NCI-H2171 treated with DMSO at 0.1 percent for 48 hours (cell line): Measurements from ENCODE around the gene FCRL1.

Experiments
- DNase-seq: peaks from one replicate; lab custom pipeline; 2025; lab: John Stamatoyannopoulos, UW

The FCRL1 gene

DNA sequence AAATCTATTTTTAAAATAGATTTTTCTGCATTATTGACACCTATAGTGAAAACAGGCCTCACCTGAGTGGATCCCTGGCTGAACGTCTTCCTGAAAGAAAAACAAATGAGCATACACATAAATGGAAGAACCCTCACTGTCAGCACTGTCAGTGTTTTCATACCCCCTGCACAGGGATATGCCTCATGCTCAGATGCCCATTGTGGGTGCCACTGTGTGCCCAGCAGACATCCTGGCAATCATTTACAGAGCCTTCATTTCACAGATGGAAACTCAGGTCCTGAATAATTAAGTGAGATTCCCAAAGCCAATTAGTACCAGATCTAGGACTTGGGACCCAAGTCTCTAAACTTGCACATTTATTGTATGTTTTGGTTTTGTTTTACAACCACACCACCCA is 19.9 kb downstream of the FCRL1 start:
- DNase-seq: no peak

DNA sequence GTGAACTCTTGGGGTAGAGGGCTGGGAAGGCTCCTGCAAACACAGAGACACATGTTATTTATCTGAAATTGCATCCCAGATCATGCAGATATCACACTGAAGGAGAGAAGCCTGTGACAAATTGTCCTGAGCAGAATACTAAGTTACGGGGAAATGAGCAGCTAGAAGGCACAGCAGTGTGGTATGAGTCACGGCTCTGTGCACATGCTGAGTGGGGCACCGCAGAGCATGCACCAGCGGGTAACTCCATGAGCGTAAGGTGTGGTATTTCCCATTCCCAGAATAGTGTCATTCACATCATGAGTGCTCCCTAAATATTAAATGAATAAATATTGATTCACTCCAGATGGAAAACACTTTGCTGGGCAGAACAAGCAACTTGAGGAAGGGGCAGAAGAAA is 21.7 kb downstream of the FCRL1 start:
- DNase-seq: no peak

DNA sequence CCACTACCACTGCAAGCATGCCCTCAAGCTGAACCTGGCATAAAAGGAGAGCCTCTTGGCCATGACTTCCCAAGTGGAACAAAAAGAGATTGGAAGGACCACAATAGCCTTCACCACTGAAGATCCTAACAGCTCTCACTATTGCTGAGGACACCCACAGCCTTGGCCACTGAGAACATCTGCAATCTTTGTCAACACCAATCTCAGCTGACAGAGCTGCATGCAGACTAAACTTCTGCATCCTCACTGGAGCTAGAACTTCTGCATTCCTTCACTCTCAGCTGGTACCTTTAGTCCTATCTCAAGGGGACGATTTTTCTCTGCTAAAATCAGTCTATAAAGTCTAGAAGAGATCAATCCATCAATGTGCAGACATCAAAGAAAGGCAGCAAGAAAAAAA is 34.7 kb downstream of the FCRL1 start:
- no peak for DNase-seq

DNA sequence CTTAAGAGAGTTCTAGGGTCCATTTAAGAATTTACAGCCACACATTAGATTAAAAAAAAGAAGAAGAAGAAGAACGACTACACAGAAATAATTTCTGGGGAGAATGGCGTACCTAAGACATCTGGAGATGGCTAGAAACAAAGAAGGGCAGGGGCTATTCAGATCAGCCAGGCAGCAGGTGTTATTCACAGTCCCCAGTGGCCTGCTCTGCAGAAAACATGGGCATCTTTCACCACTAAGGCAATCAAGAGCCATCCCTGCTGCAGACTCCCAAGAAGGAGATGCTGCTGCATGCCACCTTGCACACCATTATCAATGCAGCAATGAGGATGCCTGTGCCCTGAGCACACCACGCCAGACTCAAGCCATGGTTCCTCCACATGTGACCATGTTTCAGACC is 35.1 kb downstream of the FCRL1 start:
- no peak for DNase-seq

DNA sequence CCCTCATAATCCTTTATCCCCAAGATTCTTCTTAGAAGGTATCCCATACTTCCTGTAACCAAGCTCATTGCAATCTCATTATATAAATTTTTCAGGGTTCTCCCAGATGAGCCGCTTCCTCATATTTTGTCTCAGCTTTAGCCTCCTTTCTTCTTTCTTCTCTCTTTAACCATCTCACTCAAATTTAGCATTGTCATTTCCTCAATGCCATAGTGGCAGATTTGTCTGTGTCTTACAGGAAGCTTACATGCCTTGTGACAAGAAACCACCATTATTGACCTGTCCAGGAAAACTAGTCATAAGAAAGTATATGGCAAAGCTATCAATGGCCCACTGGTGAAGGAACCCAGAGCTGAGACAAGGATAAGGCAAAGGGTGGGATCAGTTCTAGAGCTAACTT is 37.0 kb downstream of the FCRL1 start:
- no peak for DNase-seq

DNA sequence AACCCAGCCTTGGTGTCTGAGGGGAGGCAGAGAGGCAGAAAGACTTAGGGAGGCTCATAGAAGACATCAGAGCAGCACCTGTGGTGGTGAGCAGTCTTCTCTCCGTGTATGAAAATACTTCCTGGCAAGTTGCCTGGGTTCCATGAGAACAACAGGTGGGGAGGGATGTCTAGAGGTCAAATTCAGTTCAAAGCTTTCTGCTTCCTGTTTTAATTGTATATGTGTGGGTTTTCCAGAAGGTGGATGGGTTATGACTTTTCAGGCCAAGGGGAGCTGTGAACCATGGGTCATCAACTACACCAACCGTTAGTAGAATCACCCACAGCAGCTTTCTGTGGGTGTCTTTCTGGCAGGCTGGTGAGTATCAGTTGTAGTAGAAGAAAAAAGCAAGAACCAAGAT is 38.9 kb downstream of the FCRL1 start:
- DNase-seq: no peak

DNA sequence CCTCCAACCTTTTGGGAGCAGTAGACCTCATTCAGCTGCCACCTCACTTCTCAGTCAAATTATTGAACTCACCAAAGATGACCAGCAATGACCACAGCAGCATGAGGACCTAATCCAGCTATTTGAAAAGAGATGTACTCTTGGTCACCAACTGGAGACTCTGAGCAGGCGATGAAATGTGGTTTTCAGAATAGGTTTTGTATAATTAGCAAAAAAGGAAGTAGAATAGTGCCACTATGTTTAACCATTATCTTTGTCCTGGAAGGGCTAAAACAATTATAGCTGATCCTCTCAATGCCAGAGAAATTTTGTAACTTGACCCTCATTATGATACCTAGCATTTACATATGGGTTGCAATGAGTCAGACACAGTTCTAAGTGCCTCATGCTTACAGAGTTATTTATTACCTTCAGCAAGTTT is 42.9 kb downstream of the FCRL1 start, which contains the start of gene FCRL2:
Gene FCRL2 (minus strand): TSS at position 162 of the 421 bp plus-strand sequence. CDS start 59 bp downstream, at position 103.
- DNase-seq: no peak

DNA sequence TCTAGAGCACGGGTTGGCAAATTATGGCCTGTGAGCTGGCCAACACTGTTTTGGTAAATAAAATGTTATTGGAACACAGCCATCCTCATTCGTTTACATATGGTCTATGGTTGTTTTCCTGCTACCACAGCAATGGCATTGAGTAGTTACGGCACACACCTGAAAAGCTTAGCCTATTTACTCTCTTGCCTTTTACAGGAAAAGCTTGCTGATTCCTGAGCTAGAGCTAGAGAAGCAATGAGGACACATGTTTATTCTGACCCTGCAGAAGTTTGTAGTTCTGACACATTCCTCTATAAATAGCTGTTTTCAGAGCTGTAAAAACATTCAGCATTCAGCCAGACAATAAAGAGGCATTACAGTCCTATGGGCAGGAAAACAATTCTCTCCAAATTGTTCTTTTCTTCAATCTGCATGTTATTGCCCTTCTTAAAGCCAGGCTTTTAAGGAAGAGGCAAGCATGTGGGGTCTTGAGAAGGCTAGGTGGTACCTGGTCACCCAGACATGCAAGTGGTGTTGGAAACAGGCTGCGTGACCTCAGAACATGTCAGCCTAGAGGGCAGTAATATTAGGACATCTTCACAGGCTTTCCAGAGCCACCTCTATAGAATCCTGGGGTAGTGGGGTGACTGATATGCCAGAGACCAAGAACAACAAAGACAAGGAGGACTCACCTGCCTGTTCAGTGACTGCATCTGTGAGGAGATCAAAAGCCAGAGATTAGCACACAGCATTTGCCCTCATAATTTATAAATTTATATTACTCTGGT is 44.6 kb downstream of the FCRL1 start:
- DNase-seq: no peak

DNA sequence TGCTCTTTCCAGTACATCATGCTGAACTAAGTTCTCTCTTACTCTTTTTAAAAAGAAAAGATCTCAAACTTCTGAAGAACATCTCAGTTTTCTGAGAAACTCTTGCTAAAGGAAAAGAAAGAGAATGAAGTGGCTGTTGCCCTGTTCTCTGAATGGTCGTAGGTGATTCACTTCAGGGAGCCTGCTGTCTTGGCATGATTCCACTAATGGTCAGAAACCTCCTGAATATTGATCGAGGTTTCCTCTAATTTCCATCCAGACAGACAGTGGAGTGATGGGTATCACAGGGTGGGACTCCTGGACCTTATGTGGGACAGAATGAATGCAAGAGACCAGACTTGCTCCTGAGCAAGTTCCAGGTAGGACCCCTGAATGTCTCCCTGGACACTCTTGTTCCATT is 45.5 kb downstream of the FCRL1 start:
- no peak for DNase-seq

DNA sequence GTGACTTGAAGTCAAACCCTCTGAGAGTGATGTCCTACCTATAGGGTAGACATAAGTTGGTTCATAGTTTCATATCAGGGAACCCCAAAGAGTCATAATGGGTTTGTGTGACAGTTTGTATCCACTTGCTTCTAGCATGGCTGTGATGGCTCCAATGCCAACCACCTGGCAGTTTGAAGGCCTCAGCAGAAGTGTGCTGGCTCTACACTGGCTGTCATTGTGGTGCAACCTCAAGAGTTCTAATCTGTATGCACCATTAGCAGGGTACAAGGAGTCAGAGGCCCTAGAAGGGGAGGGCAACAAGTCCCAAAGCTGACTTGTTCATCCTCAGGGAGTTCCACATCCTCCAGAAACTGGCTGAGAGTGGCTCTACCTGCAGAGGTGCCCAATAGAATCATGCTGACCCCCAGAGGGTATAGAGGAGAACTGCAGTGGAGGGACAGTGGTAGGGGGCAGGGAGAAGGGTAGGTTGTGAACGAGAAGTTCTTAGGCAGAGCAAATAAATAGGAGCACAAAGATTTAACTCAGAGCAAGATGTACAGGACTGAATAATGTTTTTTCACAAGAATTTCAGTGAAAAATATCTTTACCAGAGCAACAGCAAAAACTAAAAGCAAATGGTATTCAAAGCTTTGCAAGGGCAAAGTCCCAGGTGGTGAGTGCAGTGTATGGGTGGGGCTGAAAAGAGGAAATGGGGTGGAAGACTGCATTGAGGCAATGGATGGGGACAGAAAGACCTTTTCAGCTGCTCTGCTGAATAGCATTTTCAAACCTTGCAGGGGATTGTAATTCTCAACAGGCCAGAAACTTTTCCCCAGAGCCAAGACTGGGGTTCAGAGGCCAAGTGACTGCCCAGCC is 46.2 kb downstream of the FCRL1 start:
- no peak for DNase-seq

DNA sequence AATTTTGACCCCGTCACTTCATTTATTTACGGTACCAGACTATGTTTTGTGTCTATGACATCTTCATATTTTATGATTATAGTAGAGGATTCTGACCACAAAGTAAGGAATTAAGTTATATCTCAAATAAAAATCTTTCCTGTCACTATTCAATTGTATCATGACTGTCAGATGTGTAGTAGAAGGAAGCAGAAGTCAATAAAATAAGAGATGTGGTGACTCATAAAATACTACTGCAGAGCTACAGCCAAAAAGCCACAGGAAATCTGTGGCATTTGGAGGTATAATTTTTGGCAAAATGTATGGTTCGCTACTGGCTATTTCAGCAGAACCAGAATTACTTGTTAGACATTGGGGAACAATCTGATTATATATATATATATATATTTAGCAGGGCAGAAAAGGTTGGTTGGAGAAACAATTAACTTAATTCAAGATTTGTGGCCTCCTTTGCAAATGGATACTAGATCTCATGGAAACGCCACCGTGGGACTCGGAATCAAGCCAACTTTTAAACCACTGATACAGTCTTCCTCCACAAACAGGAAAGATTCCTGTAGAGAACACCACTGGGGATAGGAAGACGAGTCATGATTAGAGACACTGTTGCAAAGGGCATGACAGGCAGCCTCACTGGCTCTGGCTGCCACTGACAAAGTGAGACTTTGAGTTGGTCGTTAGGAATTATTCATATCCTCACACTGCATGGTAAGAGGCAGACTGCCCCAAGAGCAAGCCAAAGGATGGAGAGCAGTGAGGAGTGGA is 48.1 kb downstream of the FCRL1 start:
- no peak for DNase-seq

DNA sequence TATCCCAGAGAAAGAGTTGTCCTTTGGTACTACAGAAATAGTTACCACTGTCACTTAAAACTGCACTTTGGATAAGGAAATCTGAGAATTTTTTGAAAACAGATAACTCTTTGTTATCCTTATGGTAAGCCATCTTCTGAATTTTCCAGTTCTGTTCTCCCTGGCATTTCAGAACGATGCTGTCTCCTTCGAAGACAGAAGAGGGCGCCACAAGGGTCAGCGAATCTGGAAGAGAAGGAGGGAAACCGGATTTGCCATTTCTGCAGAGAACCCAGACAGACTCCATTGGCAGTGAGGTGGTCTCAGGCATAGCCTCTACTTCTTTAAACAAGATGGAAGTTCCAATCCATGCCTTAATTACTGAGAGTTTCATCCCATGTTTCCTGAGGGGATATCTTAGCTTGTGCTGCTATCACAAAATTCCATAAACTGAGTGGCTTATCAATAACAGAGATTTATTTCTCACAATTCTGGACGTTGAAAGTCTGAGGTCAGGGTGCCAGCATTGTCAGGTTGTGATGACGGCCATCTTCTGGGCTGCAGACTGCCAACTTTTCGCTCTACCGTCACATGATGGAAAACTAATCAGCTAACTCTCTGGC is 49.4 kb downstream of the FCRL1 start:
- DNase-seq: no peak

DNA sequence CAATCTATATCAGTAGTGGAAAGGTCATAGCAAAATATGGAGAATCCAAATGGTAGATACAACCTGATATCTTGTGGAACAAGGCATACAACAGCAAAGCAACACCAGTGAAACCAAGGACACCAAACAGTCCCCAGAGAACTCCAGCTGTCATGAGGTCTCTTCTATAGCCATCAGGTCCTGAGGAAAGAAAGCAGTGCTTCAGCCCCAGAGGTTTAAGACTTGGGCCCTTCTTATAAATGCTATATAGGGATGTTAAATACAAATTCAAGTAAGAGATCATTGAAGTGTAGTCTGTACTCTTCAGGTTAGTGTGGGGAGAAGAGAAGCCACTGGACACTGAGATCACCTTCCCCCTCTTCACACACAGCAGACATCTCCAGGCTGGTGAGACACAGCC is 53.1 kb downstream of the FCRL1 start:
- no peak for DNase-seq

DNA sequence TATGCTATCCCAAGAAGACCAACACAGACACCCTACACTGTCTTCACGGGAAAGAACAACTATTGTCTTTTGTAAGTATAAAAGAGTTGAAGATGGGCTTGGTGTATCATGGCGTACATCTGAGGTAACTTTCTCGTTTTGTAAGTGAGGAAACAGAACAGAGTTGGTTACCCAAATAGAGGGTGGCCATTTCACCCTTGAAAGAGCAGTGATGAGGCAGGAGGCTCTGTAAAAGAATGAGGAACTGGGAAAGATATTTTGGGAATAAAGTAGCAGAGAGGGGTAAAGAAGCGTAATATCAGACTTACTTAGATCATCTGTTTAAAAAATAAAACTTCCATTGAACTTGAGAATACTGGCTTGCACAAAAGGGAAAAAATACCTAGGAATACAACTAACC is 61.9 kb downstream of the FCRL1 start:
- no peak for DNase-seq

DNA sequence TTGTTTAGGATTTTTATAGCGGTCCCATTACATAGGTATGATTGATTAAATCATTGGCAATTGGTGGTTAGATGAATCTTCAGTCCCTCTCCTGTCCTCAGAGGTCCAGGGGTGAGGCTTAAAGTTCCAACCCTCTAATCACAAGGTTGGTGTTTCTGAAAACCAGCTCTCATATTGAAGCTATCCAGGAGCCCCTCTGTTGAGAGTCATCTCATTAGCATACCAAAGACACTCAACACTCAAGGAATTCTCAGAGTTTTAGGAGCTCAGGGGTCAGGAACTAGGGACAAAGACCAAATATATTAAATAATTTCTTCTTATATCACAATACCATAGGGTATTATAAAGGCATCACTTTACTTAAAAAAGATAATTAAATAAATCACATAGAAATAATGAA is 66.3 kb downstream of the FCRL1 start:
- DNase-seq: no peak

DNA sequence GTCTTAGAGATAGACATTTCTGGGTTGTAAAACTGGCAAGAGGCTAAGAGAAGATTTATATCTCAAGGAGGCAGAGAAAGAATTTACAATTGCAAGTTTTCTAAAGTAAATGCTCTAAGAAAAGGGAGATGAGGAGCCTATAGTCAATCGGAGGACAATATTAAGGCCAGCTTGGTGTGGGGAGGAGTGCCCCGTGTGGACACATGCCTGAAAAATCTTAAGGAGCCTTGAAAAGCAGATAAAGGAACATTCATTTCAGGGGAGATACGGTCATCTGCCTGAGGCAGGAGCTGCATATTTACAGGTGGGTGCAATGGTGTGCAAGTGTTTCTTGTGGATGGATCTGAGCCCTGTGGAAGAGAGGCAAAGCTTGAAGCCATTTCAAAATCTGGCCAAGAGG is 68.6 kb downstream of the FCRL1 start:
- DNase-seq: no peak

DNA sequence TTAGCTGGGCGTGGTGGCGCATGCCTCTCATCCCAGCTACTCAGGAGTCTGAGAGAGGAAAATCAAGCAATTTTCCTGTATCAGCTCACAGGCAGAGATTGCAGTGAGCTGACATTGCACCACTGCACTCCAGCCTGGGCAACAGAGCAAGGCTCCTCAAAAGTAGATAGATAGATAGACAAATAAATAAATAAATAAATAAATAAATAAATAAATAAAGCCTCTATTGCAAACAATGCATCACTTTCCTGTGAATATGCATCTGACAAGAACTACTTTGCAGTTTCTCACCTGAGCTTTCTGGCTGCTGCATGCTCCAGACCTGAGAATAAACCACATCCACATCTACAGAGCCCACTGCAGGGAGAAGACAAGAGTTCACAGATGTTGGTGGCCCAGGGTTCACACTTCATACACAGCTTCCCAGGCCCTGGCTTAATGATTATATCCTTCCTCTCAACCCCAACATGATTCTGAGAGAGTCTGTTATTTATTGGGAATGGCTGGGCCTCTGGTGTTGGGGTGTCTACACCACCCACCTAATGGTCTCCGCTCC is 71.6 kb downstream of the FCRL1 start:
- DNase-seq: no peak
